Thyroid gland (tissue), 4 donors: ENCODE results near the gene C7. TPM values are rescaled to one million over a fixed set of nuclear protein-coding genes. Genes with fewer than 3 reads are reported as not detected.
A peak's percentile ranks its signal among the peaks of the same experiment; 100 is the strongest.

Source experiments
- DNase-seq, 2 donors: peaks; one replicate each; pipeline ENCODE4 v3.0.0-alpha.2; 2019
- H3K27ac ChIP-seq, 3 donors: fragments of 200-600 bp; sonication (generic); 1 replicate in 2 of 3; 2 replicates in 1 of 3; pipeline ENCODE4 v1.5.1; 2016 to 2019; ENCODE audit warnings: mild to moderate bottlenecking in 1 of 3, moderate library complexity in 1 of 3
- H3K27me3 ChIP-seq: fragments of 200-600 bp; sonication (generic); one replicate; pipeline ENCODE4 v1.5.1; 2019
- H3K36me3 ChIP-seq, 2 donors: fragments of 200-600 bp; sonication (generic); one replicate each; pipeline ENCODE4 v1.5.1; 2016 to 2019
- H3K4me1 ChIP-seq, 2 donors: fragments of 200-600 bp; sonication (generic); one replicate each; pipeline ENCODE4 v1.5.1; 2017 to 2019
- H3K4me3 ChIP-seq, 3 donors: fragments of 200-600 bp; sonication (generic); replicated peaks in 1 of 3; 1 replicate in 2 of 3; 2 replicates in 1 of 3; pipeline ENCODE4 v1.5.1; 2016; ENCODE audit warnings: mild to moderate bottlenecking in 1 of 3
- H3K9me3 ChIP-seq: fragments of 200-600 bp; sonication (generic); one replicate; pipeline ENCODE4 v1.5.1; 2017
- CTCF ChIP-seq, 6 experiments: fragments of 200-600 bp in 3 of 6; fragments of 450-650 bp in 3 of 6; sonication (generic) in 3 of 6; IDR thresholded peaks; one replicate each; pipeline ENCODE4 v1.5.1; 2016 to 2019; ENCODE audit warnings: antibody characterized with exemption in 6 of 6, mild to moderate bottlenecking in 2 of 6, inconsistent platforms in 1 of 6, moderate library complexity in 1 of 6
- POLR2A ChIP-seq, 2 donors: fragments of 450-650 bp; IDR thresholded peaks; one replicate each; pipeline ENCODE4 v1.6.1; 2017; ENCODE audit warnings: antibody characterized with exemption in 2 of 2, mild to moderate bottlenecking in 2 of 2, moderate library complexity in 1 of 2
- WGBS, 2 donors: methylation state at CpG; one replicate each; pipeline ENCODE4 v1.1.5; 2017; 5-methylcytosine and 5-hydroxymethylcytosine counted together
- intact Hi-C: fragments of 100-400 bp; cut with DNase I; formaldehyde crosslinking; loops from one replicate; pipeline ENCODE4 v1.15.1; 2023
- total RNA-seq, 4 donors: library from RNA; depleted of rRNA; stranded (reverse); fragments of >200 nt; gene quantifications; one replicate each; pipeline ENCODE4 v1.2.3, GENCODE V29; 2016

C7 gene
- total RNA-seq, 4 donors from 2014 or later = 108 to 257 (median 203) TPM

- intact Hi-C loops = no loop called here
- H3K27ac ChIP-seq = peak overlapping the region; percentile 48 to 58 (median 56)
- no peak for DNase-seq
- no peaks in the 10 kb centered on the region for H3K27me3 ChIP-seq
- H3K4me3 ChIP-seq = no peak overlapping the region
- no peaks in the 10 kb centered on the region for H3K9me3 ChIP-seq
- H3K4me1 ChIP-seq = peaks cover 0 to 9% of the 10 kb centered on the region in 2 donors
- WGBS, 2 donors = 52 to 61% methylated on average over 5 of the region's 5 CpGs
- TF ChIP-seq CTCF (IDR thresholded peaks at IDR 0.05) (no peak), POLR2A (IDR thresholded peaks at IDR 0.05) (no peak)
- no peaks in the 10 kb centered on the region for H3K36me3 ChIP-seq
Measured at GRCh38 chr5:40991981-40992559, 82.8 kb downstream of the C7 start.

GRCh38 chr5:40995801-40996586, 86.7 kb downstream of the C7 start:
- no peaks in the 10 kb centered on the region for H3K36me3 ChIP-seq
- WGBS, 2 donors = 82 to 91% methylated on average over 5 of the region's 5 CpGs
- DNase-seq = no peak
- TF ChIP-seq CTCF (IDR thresholded peaks at IDR 0.05) (no peak), POLR2A (IDR thresholded peaks at IDR 0.05) (no peak)
- H3K27ac ChIP-seq = no peak overlapping the region
- H3K4me1 ChIP-seq = peaks cover 0 to 9% of the 10 kb centered on the region in 2 donors
- H3K4me3 ChIP-seq = no peak overlapping the region
- intact Hi-C loops = no loop called here
- H3K27me3 ChIP-seq = no peaks in the 10 kb centered on the region
- H3K9me3 ChIP-seq = no peaks in the 10 kb centered on the region

- DNase-seq = no peak
- Histone ChIP-seq H3K9me3 (no peaks in the 10 kb centered on the region), H3K36me3 (no peaks in the 10 kb centered on the region), H3K4me1 (no peaks in the 10 kb centered on the region), H3K4me3 (no peak overlapping the region), H3K27ac (no peak overlapping the region), H3K27me3 (no peaks in the 10 kb centered on the region)
- intact Hi-C loops = no loop called here
- WGBS, 2 donors = 88 to 94% methylated on average over 1 of the region's 1 CpG
- TF ChIP-seq POLR2A (IDR thresholded peaks at IDR 0.05) (no peak), CTCF (IDR thresholded peaks at IDR 0.05) (no peak)
Measured at GRCh38 chr5:40999142-40999541, 89.8 kb downstream of the C7 start.

- no peaks in the 10 kb centered on the region for H3K27me3 ChIP-seq
- no peaks in the 10 kb centered on the region for H3K4me1 ChIP-seq
- intact Hi-C loops = no loop called here
- H3K36me3 ChIP-seq = no peaks in the 10 kb centered on the region
- H3K4me3 ChIP-seq = no peak overlapping the region
- no peaks in the 10 kb centered on the region for H3K9me3 ChIP-seq
- H3K27ac ChIP-seq = no peak overlapping the region
- TF ChIP-seq CTCF (IDR thresholded peaks at IDR 0.05) (no peak), POLR2A (IDR thresholded peaks at IDR 0.05) (no peak)
- 94% methylated on average over 4 of the region's 4 CpGs for WGBS, 2 donors
- DNase-seq = no peak
Measured at GRCh38 chr5:40999966-41000365, 90.7 kb downstream of the C7 start.

GRCh38 chr5:41003670-41004376, 94.5 kb downstream of the C7 start:
- WGBS, 2 donors = 49 to 74% methylated on average over 3 of the region's 3 CpGs
- intact Hi-C loops = no loop called here
- Histone ChIP-seq H3K4me1 (no peaks in the 10 kb centered on the region), H3K36me3 (no peaks in the 10 kb centered on the region), H3K4me3 (no peak overlapping the region), H3K27ac (no peak overlapping the region), H3K27me3 (no peaks in the 10 kb centered on the region), H3K9me3 (no peaks in the 10 kb centered on the region)
- TF ChIP-seq POLR2A (IDR thresholded peaks at IDR 0.05) (no peak), CTCF (IDR thresholded peaks at IDR 0.05) (no peak)
- no peak for DNase-seq
